Common myeloid progenitor, CD34-positive (primary cell): ENCODE measurements around the gene TNPO3.

Source experiments
- CTCF ChIA-PET: fragments of 350-600 bp; sonication (Branson Sonifier 250); formaldehyde crosslinking; loops from one replicate; lab custom pipeline; 2021; ENCODE audit warnings: antibody characterized with exemption; lab: Charles Lee
- POLR2A ChIA-PET: fragments of 350-600 bp; sonication (Branson Sonifier 250); formaldehyde crosslinking; loops from one replicate; lab custom pipeline; 2021; ENCODE audit warnings: antibody characterized with exemption; lab: Charles Lee
- DNase-seq, 3 donors: peaks; one replicate each; pipeline versions ENCODE4 v3.0.0 to v3.0.0-alpha.2; 2013
- H3K27ac ChIP-seq, 2 experiments: 1 replicate in 1 of 2; 2 replicates in 1 of 2; pipeline ENCODE4 v1.7.0; 2013; ENCODE audit warnings: inconsistent platforms in 2 of 2, low read length in 2 of 2, mild to moderate bottlenecking in 2 of 2, low read depth in 1 of 2, moderate library complexity in 1 of 2; ENCODE audit not compliant: severe bottlenecking in 2 of 2, insufficient read depth in 1 of 2, poor library complexity in 1 of 2
- H3K27me3 ChIP-seq, 5 experiments: replicated peaks in 2 of 5; 1 replicate in 3 of 5; 2 replicates in 2 of 5; pipeline versions ENCODE4 v1.6.1 to v1.7.0; 2013; ENCODE audit warnings: low read length in 4 of 5, mild to moderate bottlenecking in 2 of 5, moderate library complexity in 2 of 5, inconsistent platforms in 1 of 5; ENCODE audit not compliant: insufficient read depth in 5 of 5, control insufficient read depth in 4 of 5
- H3K36me3 ChIP-seq, 4 experiments: 1 replicate in 2 of 4; 2 replicates in 2 of 4; pipeline versions ENCODE4 v1.6.1 to v1.7.0; 2013; ENCODE audit warnings: low read length in 3 of 4, control low read depth in 1 of 4, mild to moderate bottlenecking in 1 of 4; ENCODE audit not compliant: control insufficient read depth in 4 of 4, insufficient read depth in 4 of 4
- H3K4me1 ChIP-seq, 4 experiments: 1 replicate in 3 of 4; 2 replicates in 1 of 4; pipeline versions ENCODE4 v1.6.1 to v1.7.1; 2013; ENCODE audit warnings: low read length in 3 of 4, mild to moderate bottlenecking in 3 of 4, control low read depth in 1 of 4, inconsistent platforms in 1 of 4, moderate library complexity in 1 of 4; ENCODE audit not compliant: control insufficient read depth in 4 of 4, insufficient read depth in 4 of 4; ENCODE audit errors: control extremely low read depth in 1 of 4
- H3K4me3 ChIP-seq, 7 experiments: 1 replicate in 4 of 7; 2 replicates in 3 of 7; pipeline versions ENCODE4 v1.5.1 to v1.7.0; 2013; ENCODE audit warnings: mild to moderate bottlenecking in 7 of 7, low read length in 6 of 7, moderate library complexity in 6 of 7, inconsistent platforms in 2 of 7, low read depth in 2 of 7, control low read depth in 1 of 7; ENCODE audit not compliant: insufficient read depth in 4 of 7, control insufficient read depth in 1 of 7; ENCODE audit errors: extremely low read depth in 1 of 7
- H3K9me3 ChIP-seq, 5 experiments: 1 replicate in 4 of 5; 2 replicates in 1 of 5; pipeline versions ENCODE4 v1.6.1 to v1.7.1; 2013; ENCODE audit warnings: low read length in 4 of 5, mild to moderate bottlenecking in 2 of 5, inconsistent platforms in 1 of 5, low read depth in 1 of 5, moderate library complexity in 1 of 5; ENCODE audit not compliant: control insufficient read depth in 4 of 5, insufficient read depth in 2 of 5; ENCODE audit errors: control extremely low read depth in 1 of 5
- WGBS: methylation state at CpG from one replicate; pipeline ENCODE4 v1.1.5; 2013; ENCODE audit not compliant: insufficient coverage; 5-methylcytosine and 5-hydroxymethylcytosine counted together

TNPO3 gene

DNA sequence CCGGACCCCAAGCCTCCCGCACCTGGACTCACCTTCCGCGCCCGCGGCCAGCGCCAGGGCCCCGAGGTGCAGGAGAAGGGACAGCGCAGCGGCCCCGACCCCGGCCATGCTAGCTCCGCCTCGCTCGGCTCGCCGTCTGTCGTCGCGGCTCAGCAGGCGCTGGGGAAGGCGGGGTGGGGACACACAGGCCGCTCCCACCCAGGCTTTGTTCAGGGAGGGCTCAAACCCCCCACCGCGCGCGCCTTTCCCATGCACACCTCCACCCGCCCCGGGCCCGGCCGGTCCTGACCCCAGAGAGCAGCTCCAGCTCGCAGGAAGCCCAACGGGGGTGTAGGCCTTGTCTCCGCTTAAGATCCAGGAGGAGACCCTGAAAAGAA, 144.4 kb downstream of the TNPO3 start, which contains the start of gene KCP:
Gene KCP, minus strand, starts transcription at position 141 of the 377 bp plus-strand sequence. Its CDS starts 33 bp downstream, at position 108.
- DNase-seq: peak in 1 of 3 donors; percentile 11
- Histone ChIP-seq H3K27ac (no peak within 1 kb of the TSS), H3K27me3 (peaks cover 0 to 58% (median 17%) of the 10 kb centered on the region in 5 experiments), H3K4me3 (peak within 1 kb of the TSS in 3 of 7 experiments; percentile 13 to 61 (median 51)), H3K4me1 (peaks cover 0 to 21% (median 15%) of the 10 kb centered on the region in 4 experiments), H3K9me3 (no peaks in the 10 kb centered on the region), H3K36me3 (no peaks in the 10 kb centered on the region)
- ChIA-PET POLR2A (no interaction called here), CTCF (interaction anchor here (0.6 to 2.6 kb wide), 8 partner anchors 10 to 301 kb away, joined by 3 to 8 read pairs (median 4); no protein-coding TSS in a partner anchor)
- WGBS: 50% methylated on average over 31 of the region's 34 CpGs

DNA sequence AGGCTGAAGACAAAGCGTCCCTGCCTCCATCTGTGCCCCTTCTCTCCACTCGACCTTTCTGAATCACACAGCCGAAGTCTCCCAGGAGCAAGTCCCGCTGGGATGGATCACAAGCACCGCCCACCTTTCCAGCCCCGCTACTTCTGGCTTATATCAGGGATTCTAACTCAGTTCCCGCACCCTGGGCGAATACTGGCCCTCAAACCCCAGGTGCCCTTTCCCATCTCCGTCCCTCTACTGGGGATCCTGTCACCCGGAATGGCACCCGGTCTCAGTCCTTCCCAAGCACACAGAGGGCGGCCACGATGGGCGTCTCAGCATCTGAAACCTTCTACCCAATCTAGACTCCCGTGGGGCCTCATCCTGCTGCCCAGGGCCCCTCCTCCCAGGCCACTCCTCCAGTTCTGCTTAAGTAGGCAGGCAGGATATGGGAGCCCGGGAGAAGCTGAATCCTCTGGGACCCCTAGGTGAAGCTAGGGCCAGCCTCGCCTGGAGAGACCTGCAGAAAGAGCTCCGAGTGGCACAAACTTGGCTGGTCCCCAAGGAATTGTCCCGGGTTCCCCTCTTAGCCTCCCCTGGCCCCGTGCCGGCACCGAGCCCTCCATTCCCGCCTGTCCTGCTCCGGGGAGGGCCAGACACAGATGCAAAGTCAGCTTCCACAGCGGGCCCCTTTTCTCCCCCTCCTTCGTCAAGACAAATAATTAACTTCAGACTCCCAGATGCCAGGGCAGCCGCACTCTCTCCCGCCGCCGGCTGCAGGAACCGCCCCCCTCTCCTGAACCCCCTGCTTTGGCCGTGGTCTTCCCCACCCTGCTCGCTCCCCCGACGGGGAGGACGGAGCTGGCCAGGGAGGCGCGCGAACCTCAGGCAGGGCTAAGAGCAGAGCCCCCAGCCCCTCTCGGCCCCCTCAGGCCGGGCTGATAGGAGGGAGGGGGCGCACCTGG, 145.0 kb downstream of the TNPO3 start:
- CTCF ChIA-PET: interaction anchor here (0.6 to 2.6 kb wide), 11 partner anchors 9 to 302 kb away, joined by 3 to 8 read pairs (median 3); no protein-coding TSS in a partner anchor

DNA sequence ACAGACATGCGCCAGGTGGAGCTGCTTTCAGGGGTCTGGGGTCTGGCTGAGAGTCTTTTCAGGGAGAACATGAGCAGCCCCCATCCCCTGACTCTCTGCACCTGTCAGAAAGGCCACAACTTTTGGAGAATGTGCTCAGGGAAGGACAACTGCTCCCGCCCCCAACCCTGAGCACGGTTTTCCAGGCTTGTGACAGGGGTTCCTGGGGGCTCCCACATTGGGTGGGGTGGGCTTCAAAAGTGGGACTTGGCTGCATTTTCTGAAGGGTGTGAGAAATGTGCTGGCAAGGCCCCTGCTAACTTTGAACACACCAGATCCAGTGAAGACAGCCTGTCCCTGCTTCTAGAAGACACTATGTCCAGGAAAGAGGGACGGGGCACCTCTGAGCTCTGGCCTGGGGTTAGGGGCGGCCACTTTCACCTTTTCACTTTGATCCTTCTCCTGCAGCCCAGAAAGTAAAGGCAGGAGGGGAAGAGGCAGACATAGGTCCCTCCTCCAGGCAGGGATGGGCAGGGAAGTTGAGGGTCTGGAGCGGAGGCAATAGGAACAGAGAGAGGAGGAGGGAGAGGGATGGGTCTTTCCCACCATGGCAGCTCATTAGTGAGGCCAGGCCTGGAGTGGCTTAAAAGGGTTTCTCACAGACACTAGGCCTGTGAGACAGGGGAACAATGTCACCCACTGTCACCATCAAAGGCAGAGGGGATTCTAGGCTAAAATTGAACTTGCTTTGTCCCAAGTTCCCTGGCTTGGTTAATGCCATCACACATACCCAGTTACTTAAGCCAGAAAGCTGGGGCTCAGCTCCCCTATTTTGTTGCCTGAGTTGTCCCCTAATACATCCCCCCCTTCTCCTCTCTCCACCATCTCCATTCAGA, 145.9 kb downstream of the TNPO3 start:
- CTCF ChIA-PET: interaction anchor here (0.8 to 2.6 kb wide), 6 partner anchors 8 to 117 kb away, joined by 3 to 8 read pairs (median 4); no protein-coding TSS in a partner anchor
- H3K27ac ChIP-seq: no peak overlapping the region
- DNase-seq: no peak
- peaks cover 0 to 13% (median 9%) of the 10 kb centered on the region in 4 experiments for H3K4me1 ChIP-seq
- no peaks in the 10 kb centered on the region for H3K9me3 ChIP-seq
- POLR2A ChIA-PET: interaction anchor here (0.6 kb wide), 1 partner anchor 1210 kb away, joined by 3 read pairs; no protein-coding TSS in a partner anchor
- WGBS: 97% methylated on average over 4 of the region's 6 CpGs
- H3K27me3 ChIP-seq: peaks cover 0 to 44% (median 13%) of the 10 kb centered on the region in 5 experiments
- no peaks in the 10 kb centered on the region for H3K36me3 ChIP-seq
- no peak overlapping the region for H3K4me3 ChIP-seq

More for the DNA sequence above, 145.0 kb downstream of the TNPO3 start:
- H3K4me1 ChIP-seq: peaks cover 0 to 15% (median 11%) of the 10 kb centered on the region in 4 experiments
- POLR2A ChIA-PET: no interaction called here
- H3K4me3 ChIP-seq: peak overlapping the region in 3 of 7 experiments; percentile 13 to 61 (median 51)
- peak in 1 of 3 donors; percentile 34 for DNase-seq
- H3K36me3 ChIP-seq: no peaks in the 10 kb centered on the region
- WGBS: 28% methylated on average over 34 of the region's 42 CpGs
- H3K9me3 ChIP-seq: no peaks in the 10 kb centered on the region
- H3K27me3 ChIP-seq: peaks cover 0 to 53% (median 17%) of the 10 kb centered on the region in 5 experiments
- no peak overlapping the region for H3K27ac ChIP-seq

DNA sequence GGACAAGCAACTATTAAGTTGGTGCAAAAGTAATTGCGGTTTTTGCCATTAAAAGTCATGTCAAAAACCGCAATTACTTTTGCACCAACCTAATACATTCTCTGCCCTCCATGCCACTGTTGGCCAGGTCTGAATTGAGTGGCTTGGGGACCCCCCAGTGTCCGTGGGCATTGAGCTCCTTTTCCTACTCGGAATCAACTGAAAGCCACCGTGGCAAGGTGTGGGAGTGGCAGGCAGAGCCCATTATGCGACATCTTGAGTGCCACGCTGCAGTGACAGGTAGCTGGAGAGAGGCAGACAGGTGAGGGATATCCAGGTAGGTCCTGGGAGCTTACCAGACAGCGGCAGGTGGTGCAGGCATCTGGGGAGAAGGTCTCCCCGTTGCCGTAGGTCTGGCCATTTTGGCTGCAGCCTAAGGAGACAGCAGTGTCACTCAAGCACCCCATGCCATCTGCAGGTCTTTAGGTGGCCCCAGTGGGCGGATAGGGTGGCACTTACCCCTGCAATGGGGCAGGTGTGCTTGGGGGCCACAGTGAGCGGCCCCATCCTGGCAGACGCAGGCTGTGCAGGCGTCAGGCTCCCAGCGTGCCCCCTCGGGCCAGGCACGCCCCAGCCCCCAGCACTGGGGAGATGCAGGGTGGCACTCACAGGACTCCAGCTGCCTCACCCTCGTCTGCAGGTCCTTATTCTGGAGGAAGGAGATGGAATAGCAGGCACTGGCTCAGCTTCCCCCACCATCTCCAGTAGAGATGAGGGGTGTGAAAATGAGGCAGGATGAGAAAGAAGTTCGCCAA, 147.9 kb downstream of the TNPO3 start:
- Histone ChIP-seq H3K9me3 (no peaks in the 10 kb centered on the region), H3K4me3 (no peak overlapping the region), H3K27ac (no peak overlapping the region), H3K4me1 (peaks cover 0 to 13% (median 9%) of the 10 kb centered on the region in 4 experiments), H3K27me3 (peaks cover 0 to 38% (median 11%) of the 10 kb centered on the region in 5 experiments), H3K36me3 (no peaks in the 10 kb centered on the region)
- CTCF ChIA-PET: interaction anchor here (0.6 kb wide), 1 partner anchor 317 kb away, joined by 3 read pairs; no protein-coding TSS in a partner anchor
- no peak for DNase-seq
- POLR2A ChIA-PET: interaction anchor here (0.6 kb wide), 1 partner anchor 136 kb away, joined by 5 read pairs; no protein-coding TSS in a partner anchor
- WGBS: 98% methylated on average over 17 of the region's 19 CpGs

DNA sequence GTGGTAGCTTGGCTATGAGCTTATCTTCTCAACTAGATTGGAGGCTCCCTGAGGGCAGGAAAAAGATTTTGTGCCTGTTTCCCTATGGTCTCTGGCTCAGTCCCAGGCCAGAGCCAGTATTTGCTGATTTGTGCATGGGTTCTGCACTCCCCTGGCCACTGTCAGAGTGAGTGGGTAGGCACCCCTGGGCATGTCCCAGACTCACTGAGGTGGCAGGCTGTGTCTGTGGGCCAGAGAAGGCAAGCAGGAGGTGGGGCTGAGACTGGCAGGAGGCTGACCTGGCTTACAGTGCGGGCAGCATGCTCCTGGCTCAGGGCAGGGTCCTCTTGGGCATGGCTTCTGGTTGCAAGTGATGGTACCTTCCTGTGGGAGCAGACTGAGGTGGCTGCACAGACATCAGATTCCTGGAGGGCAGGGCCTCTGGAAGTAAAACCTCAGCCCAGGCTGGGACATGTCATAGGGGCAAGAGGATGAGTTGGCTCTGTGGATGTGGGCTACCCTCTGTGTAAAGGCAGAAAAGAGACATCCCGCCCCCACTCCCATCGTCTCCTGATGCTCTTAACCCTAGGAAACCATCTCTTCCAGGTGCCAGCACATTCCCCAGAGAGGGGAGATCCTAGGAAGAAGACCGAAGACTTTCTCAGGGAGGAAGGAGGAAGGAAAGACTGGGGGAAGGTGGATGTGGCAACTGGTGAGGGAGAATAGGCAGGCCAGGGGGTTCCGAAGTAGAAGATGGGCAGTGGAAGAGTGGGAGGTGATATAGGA, 148.7 kb downstream of the TNPO3 start:
- no peak overlapping the region for H3K4me3 ChIP-seq
- no peaks in the 10 kb centered on the region for H3K36me3 ChIP-seq
- H3K27me3 ChIP-seq: peaks cover 0 to 31% (median 11%) of the 10 kb centered on the region in 5 experiments
- H3K4me1 ChIP-seq: peaks cover 0 to 13% (median 8%) of the 10 kb centered on the region in 4 experiments
- CTCF ChIA-PET: no interaction called here
- POLR2A ChIA-PET: no interaction called here
- no peak overlapping the region for H3K27ac ChIP-seq
- WGBS: 80% methylated on average over 3 of the region's 5 CpGs
- no peak for DNase-seq
- no peaks in the 10 kb centered on the region for H3K9me3 ChIP-seq
